GF-D8 (cell line): Measurements from ENCODE around the gene COA5.

Experiments
- DNase-seq: peaks from one replicate; lab custom pipeline; 2025; lab: John Stamatoyannopoulos, UW

COA5 gene

DNA sequence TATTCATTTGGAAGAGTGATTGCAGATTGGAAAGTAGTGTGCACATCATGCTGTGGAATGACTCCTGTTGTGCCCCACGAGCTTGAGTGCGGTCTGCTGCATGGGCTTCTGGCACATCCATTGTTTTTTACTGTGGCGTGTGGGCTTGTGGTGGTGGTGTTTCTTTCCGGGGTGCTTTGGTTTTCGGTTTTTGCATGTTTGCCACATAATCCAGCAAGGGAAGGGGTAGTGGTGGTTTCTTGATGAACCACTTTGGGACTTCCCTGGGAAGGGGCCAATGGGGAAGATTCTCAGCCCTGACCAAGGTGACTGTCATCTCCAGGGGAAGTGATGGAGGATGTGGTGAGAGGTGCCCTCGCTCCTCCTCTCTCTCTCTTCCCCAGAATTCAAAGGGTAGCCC is 57.0 kb downstream of the COA5 start:
- DNase-seq: no peak

DNA sequence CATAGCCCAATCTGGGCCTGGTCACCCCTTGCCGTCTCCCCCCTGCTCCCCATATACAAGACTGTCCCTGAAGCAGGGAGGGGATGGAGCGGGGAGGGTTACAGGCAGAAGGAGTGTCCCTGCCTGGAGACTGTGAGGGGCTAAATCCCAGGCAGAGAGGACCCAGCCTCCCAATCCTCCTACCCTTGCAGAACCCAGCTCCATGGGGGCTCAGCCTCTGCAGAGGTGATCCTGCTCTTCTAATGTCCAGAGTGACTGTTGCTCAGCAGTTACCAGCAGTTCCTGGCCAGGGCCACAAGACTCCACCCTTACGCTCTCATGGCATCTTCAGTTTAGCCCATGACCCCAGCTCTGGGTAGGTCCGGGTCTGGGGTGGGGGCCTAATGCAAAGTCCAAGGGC is 58.1 kb downstream of the COA5 start:
- DNase-seq: no peak
